GM19193 (cell line): ENCODE measurements around the gene MRPL4.
A peak's percentile ranks its signal among the peaks of the same experiment; 100 is the strongest.

Experiments used
- POLR2A ChIP-seq: IDR thresholded peaks from 4 replicates; pipeline ENCODE4 v1.6.1; 2011; ENCODE audit not compliant: insufficient read depth, insufficient read length; ENCODE audit errors: extremely low read depth

Gene MRPL4

GRCh38 chr19:10251792-10252694 is at the start of gene MRPL4:
TSS of gene MRPL4 (plus strand) at chr19:10252214. CDS start at chr19:10252254, 40 bp downstream.
- peak; percentile 82 for TF ChIP-seq POLR2A

- TF ChIP-seq POLR2A = no peak
Measured at GRCh38 chr19:10203686-10204085, 48.3 kb upstream of the MRPL4 start.

- TF ChIP-seq POLR2A = no peak
Measured at GRCh38 chr19:10205636-10206035, 46.4 kb upstream of the MRPL4 start.

- TF ChIP-seq POLR2A = no peak
Measured at GRCh38 chr19:10206226-10206885, 45.7 kb upstream of the MRPL4 start.

GRCh38 chr19:10207026-10207425 is 45.0 kb upstream of the MRPL4 start:
- no peak for TF ChIP-seq POLR2A

GRCh38 chr19:10209315-10209714 is 42.7 kb upstream of the MRPL4 start:
- no peak for TF ChIP-seq POLR2A

GRCh38 chr19:10211061-10211460 is 41.0 kb upstream of the MRPL4 start:
- TF ChIP-seq POLR2A = no peak

GRCh38 chr19:10211691-10212090 is 40.3 kb upstream of the MRPL4 start:
- no peak for TF ChIP-seq POLR2A

- no peak for TF ChIP-seq POLR2A
Measured at GRCh38 chr19:10214784-10215183, 37.2 kb upstream of the MRPL4 start.

GRCh38 chr19:10217085-10217484 is 34.9 kb upstream of the MRPL4 start:
- no peak for TF ChIP-seq POLR2A

- TF ChIP-seq POLR2A = no peak
Measured at GRCh38 chr19:10219678-10220077, 32.3 kb upstream of the MRPL4 start.

- no peak for TF ChIP-seq POLR2A
Measured at GRCh38 chr19:10220695-10221094, 31.3 kb upstream of the MRPL4 start.

- TF ChIP-seq POLR2A = no peak
Measured at GRCh38 chr19:10222201-10222890, 29.7 kb upstream of the MRPL4 start.

- no peak for TF ChIP-seq POLR2A
Measured at GRCh38 chr19:10223488-10224213, 28.4 kb upstream of the MRPL4 start.

- no peak for TF ChIP-seq POLR2A
Measured at GRCh38 chr19:10224337-10224736, 27.7 kb upstream of the MRPL4 start.
